Activated gamma-delta T cell (primary cell): ENCODE data around the gene BMPER.
"Not testable (repeated sequence)": the region's sequence is repeated elsewhere in the genome, so short reads cannot be mapped to it uniquely, and the experiment has no call there.

ENCODE experiments used
- DNase-seq: peaks from one replicate; lab custom pipeline; 2025; lab: John Stamatoyannopoulos, UW

Gene BMPER

DNA sequence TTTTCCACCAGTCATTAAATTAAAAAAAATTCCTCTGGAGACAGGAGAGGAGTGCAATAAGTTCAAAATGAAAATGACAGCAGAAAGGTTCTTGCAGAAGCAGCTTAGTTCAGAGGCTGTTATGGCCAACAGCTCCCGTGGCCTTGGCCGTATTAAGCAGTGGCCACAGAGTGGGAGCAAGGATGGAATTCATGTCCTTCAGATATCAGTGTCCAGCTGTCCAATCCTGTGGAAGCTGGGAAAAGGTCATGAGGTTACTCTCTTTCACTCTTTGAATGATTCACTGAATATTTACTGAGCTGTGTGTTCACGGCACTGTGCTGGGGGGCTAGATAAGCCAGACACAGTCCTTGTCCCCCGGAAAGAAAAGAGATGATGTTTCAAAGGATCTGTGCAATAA is 231.8 kb downstream of the BMPER start:
- no peak for DNase-seq

DNA sequence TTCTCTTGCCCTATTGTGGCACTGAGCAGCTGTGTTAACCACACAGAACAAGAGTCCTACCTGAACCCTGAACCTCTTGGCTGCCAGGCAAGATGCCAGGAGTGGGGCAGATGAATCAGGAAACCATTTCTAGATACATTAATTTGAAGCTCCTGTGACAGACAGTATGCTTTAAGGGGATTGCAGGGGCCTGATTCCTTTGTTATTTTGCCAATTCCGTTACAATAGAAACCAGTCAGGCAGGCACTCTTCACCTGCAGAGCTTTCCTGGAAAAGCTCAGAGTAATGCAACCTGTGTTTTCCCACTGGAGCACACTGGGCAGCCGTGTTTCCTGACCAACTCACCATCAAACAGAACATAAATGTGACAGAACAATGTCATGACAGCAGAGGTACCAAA is 233.1 kb downstream of the BMPER start:
- DNase-seq, result no peak

DNA sequence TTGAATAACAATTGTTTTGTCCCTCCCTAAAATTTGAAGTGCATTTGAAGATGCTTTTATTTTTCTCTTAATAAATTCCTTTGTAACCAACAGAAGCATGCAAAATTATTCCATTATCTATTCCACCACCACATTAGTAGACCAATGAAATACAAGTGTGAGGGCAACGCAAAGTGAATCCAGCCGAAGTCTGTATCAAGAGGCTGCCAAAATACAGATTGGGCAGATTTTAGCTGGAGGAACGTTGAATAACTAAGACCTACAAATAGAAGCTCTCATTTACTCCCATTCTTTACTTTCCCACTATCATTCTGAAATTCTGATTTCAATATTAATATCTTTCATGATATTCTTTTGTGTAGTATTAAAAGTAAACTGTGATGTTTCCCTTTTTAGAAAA is 233.7 kb downstream of the BMPER start:
- DNase-seq, result no peak

DNA sequence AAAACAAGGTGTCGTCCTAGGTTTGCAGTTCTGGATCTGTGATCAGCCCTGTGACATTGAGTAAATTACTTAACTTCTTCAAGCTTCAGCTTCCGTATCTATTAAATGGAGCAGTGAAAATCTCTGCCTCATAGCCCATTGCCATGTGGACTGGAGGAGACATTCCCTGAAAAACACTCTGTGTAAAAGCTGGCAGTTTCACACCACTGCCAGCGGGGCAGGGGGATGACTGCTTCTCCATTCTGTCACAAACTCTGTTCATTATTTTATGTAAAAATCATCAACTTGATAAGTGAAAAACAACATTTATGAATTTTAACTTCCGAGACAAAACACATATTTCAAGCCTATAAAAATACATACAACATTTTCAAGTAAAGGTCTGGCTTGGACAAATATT is 234.7 kb downstream of the BMPER start:
- no peak for DNase-seq

DNA sequence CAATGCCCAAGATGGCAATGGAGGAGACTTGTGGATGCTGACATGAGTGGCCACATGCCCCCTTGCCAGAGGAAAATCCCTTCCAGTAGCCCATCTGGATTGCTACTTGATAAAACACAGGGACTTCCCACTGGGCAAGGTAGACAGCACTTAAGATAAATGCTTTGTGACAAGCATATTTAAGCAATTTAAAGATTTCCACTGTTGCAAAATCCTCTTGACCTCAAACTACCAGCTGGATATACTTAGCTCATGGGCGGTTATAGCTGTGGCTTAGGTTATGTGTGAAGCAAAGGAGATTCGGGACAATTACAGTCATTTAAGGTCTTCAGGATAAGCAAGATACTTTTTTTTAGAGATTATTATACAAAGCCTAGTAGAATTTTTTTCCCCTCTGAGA is 238.1 kb downstream of the BMPER start:
- no peak for DNase-seq

DNA sequence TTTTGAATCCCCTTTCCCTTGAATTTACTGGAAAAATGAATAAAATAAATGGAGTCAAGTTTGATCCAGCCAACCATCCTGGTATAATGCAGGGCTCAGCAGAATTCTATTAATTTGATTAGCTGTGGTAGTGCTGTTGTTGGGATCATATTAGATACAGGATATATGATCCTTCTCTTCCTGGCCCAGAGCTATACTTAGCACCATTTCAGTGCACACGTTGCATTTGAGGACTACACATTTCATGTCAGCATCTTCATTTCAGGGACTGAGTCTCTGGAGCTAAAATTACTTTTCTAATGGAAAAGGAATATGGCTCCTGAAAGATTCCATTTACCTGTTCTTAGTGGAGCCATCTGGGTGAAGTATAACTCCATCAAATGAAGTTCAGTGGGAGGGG is 240.3 kb downstream of the BMPER start:
- DNase-seq, result no peak

DNA sequence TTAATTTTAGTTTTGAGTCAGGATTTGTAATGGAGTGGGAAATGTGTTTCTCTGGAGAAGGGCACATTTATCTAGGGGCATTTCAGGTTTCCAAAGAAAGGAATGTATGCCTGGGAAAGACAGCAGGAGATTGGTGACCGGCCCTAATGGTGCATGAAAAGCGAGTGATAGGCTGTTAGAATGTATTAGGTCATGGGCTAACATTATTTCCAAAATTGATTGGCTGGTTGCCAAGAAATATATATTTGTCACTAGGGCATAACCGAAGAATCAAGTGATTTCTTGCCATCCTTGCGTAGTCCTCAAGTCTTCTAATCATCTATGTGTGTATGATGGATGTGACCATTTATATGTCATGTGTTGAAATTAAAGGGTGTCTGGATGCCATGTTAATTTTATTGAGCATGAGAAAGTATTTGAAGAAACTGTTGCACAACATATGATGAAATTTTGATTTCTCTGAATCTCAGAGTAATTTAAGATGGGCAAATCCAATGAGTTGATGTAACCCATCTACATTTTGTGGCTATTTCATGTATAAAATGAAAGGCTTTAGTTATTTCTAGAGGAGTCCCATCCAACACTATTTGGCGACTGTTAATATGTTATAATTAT is 248.4 kb downstream of the BMPER start:
- DNase-seq, result no peak

DNA sequence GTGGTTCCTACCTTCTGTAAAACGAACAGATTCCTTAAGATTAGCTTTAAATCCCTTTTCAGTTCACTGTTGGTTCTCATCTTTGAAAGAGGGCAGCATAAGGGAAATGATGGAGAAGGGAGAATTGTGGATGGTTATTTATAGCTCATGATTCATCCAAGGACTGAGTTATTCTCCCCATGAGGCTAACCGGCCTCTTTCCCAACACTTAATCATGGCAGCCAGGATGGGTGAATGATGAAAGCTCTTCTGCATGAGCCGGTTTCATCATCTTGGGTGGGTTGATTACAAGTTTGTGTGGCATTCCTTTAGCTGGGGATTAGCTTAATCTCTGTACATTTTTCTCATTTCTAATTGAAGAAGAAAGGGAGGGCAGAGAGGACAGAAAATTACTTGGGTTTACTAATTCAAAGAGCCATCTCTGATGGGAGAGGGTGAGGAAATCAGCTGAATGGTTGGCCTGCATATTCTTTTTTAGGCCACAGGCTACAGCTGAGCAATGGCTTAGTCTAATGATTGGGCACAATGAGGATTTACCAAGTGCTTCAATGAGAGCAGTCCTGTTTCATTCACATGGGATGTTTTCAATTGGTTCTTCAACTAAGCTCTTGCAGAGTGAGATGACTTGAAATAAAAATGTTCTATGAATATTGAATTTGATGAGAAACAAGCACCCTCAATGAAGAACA is 250.0 kb downstream of the BMPER start:
- DNase-seq, result no peak

DNA sequence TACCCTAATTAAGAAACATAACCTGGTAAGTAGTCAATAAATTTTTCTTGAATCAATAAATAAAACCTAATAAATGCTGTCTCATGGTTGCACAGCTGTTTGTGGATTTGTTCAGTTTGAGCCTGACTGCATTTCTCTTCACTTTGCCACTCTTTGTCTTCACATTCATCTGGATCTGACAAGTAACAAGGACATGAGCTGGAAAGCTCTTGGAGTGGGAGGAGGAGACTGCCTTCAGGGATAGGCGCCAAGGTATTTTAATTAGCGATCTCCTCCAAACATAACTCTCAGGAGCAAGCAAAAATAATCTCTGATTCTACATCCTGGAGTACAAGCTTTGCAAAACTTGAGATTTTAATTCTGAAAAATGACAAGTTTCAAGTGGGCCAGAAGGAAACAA is 251.0 kb downstream of the BMPER start:
- no peak for DNase-seq

DNA sequence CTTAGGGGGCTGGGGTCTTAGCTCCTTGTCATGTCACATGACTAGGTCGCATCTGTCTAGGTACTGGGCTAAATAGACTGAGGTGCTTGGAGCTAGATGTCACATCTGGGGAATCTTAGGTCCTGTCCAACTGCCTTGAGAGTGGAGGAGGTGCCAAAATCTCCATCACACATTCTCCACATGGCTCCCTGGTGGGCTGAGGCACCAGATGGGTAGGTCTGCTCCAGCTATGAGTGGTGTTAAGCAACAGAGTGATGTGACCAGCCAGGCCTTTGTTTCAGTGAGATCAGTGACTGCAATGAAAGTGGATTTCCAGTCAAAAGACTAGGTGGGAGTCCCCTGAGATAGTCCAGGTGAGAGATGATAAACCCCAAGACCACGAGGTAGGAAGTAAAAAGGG is 251.8 kb downstream of the BMPER start:
- DNase-seq, result no peak

DNA sequence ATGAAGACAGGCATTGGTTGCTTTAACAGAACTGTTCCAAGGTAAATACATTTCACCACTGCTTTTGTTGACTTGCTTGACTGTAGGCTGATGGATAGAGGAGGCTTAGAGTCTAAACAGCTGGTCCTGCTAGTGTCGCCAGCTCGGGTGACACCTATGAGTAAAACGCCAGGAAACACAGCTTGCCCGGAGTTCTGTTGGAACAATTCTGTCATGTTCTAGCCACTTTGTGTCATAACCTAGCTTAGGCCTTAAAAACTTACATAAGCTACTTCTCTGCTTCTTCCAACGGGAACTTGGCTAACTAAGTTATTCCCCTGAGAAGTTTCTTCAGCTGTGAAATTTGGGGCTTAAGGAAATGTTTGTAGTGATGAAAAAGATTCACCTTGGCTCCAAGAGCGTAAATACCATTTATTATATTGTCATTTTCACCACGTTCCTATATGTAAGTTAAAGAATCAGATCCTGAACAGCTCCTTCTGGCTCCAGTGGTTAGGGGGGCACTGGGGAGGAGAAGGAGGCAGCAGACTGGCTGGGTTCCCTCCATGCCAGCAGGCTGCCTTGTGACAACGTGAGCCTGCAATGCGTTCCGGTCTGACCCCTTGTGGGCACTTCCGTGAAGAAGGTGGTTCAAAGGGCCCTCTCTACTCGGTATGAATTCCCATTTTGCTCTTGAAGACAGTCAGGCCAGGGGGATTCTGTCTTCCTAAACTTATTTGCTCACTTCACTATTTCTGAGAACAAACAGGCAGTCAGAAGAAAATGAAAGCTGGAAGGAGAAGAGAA is 253.2 kb downstream of the BMPER start:
- DNase-seq, result no peak

DNA sequence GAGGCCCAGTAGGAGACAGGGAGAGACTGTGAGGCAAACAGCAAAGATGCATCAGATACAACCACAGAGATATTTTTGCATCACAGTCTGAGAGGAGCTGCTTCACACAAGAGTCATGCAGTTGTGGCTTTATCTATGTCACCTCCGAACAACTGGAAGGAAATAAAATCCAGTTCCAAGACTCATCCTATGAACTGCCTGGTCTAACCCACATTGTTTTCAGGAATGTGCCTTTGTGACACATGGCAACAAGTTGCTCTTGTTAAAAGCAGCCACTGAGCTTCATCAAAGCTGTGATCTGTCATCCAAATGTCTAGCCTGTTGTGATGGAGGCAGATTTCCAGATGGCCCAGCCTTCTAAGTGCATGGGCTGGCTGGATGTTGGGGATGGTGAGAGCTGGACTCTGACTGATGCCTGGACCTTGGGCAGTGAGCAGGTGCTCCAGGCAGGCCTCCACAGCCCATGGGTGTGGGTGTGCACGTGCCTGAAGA is 255.0 kb downstream of the BMPER start:
- DNase-seq, result no peak

DNA sequence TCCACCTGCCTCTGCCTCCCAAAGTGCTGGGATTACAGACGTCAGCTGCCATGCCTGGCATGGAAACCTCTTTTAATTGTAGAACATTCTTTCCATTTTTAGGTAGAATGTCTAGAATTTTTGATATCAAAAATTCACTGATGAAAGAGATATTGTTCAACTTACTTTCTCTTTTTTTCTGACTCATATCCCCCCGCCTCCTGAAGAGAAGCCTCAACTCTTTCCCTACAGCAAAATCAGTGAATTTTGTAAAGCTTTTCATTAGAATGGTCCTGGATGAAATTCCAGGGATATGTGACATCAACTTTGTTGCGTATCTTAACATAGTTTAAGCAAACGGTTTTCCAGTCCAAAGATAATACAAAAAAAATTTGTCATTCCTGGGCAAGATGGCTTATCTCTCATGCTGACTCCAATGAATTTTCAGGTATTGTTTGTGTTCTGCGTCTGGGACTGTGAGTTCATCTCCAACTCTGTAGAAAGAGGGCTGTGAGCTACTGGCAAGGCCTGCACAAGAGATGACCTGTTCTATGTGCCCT is 256.8 kb downstream of the BMPER start:
- DNase-seq, result no peak

DNA sequence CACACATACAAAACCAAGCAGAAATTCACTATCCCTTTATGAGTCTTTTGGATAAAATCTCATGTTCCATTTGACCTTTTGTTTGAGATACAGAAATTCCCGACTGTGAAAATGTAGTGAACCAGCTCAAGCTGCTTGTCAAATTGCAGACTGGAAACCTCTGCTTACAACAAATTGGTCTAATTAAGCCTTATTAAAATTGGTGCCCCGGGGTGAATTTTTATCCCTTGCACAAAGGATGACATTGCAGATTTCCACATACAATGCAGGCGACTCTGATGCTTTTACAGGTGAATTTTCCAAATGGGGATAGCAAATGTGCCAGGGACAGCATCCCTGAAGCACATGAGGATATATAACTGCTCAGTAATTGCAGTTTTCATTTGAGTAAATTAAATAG is 257.3 kb downstream of the BMPER start:
- no peak for DNase-seq

DNA sequence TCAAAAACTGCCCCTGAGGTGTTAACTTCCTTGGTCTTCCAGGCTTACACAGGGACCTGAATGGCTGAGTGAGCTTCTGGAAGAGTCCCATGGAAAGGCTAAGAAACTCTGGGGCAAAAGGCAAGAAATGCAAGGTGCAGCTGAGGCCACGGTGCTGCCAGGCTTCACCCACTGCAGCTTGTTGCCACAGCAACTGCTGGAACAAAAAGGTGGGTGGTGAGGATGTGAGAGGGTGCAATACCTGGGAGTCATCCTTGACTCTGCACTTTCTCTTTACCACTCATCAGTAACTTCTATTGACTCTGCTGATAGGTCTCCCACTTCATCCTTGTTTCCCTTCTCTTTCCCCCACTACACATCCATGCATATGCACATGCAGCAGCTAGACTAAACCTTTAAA is 258.6 kb downstream of the BMPER start:
- DNase-seq, result no peak

DNA sequence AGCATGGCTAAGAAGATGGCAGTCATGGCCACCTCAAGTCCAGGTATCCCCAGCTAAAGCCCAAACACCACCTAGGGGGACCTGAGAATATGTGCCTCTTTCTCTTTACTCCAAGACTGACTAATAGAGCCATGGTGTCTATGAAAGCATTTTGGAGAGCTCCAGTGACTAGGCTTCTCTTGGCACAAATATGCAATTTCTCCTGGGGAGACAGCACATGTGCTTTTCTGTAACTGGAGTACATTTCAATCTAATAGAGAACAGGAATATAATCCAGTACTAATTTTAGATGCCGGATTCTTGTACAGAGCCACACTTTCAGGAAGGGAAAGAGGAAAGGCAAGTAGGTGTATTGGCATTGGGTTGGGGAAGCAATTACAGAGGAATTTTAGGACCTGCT is 260.1 kb downstream of the BMPER start:
- no peak for DNase-seq

DNA sequence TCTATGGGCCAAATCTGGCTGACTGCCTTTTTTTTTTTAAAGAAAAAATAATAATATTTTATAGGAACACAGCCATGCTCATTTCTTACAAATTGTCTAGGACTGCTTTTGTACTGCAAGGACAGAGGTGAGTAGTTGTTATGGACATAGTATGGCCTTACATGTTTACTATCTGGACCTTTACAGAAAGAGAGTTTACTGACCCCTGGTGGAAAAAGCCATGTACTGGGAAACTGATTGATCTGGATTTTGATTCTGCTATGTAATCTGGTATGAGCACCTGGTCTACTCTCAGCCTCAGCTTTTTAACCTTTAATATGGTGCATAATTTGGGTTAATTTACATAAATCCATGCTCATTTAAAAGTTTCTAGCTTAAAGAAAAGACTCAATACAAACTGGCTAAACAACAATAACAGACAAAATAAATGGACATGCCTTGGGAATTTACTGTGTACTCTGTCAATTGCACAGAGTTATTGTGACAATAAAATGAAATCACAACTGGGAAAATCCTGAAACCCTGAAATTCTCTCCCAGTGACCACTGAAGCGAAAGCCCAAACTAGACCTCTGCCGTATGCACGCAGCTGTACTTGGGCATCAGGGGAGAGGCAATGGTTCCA is 260.7 kb downstream of the BMPER start:
- no peak for DNase-seq

DNA sequence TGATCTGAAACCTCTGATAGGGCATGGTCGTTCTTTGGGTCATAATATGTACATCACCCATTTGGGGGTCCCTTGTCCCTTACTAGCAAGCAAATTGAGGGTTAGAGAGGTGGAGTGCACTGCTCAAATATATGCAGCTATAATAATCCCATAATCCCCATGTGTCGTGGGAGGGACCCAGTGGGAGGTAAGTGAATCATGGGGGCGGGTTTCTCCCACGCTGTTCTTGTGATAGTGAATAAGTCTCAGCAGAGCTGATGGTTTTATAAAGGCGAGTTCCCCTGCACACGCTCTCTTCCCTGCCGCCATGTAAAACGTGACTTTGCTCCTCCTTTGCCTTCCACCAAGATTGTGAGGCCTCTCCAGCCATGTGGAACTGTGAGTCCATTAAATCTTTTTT is 262.7 kb downstream of the BMPER start:
- no peak for DNase-seq

DNA sequence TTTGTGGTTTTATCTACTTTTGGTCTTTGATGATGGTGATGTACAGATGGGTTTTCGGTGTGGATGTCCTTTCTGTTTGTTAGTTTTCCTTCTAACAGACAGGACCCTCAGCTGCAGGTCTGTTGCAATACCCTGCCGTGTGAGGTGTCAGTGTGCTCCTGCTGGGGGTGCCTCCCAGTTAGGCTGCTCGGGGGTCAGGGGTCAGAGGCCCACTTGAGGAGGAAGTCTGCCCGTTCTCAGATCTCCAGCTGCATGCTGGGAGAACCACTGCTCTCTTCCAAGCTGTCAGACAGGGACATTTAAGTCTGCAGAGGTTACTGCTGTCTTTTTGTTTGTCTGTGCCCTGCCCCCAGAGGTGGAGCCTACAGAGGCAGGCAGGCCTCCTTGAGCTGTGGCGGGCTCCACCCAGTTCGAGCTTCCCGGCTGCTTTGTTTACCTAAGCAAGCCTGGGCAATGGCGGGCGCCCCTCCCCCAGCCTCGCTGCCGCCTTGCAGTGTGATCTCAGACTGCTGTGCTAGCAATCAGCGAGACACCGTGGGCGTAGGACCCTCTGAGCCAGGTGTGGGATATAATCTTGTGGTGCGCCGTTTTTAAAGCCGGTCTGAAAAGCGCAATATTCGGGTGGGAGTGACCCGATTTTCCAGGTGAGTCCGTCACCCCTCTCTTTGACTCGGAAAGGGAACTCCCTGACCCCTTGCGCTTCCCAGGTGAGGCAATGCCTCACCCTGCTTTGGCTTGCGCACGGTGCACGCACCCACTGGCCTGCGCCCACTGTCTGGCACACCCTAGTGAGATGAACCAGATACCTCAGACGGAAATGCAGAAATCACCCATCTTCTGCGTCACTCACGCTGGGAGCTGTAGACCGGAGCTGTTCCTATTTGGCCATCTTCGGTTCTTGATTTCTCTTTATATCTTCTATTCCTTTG is 269.6 kb downstream of the BMPER start:
- DNase-seq, result not testable (repeated sequence)

DNA sequence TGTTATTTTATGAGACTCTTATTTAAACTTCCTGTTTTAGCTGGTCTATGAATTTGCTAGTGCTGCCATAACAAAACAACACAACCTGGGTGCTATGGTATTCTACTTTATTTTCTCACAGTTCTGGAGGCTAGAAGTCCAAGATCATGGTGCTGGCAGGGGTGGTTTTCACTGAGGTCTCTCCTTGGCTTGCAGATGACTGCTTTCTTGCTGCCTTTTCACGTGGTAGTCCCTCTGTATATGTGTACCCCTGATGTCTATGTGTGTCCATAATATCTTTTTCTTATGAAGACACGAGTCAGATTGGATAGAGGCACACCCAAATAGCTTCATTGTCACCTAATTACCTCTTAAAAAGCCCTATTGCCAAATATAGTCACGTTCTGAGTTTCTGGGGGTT is 270.5 kb downstream of the BMPER start:
- DNase-seq, result no peak

DNA sequence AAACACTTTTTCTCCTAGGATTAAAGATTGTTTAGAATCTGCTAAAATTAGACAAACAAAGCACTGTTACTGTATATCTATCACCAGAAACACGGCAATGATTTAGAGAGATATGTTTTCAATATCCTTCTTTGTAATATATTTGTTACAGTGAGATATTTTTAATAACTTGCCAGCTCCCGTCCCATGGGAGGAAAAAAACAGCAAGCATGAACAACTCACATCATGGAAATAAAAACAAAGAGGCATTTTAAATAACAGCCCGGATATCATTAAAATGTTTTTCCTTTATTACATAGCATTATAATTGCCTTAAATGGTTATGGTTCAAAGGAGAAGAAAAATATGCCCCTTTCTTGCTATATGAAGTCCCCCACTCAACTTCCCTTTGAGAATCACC is 272.1 kb downstream of the BMPER start:
- no peak for DNase-seq
